ENCODE data around the gene TWF2.

TWF2 gene

GRCh38 chr3:52230461-52230860, 8.5 kb downstream of the TWF2 start:
- Histone ChIP-seq H3K27me3 (ENCODE audit: insufficient read depth, poor library complexity, severe bottlenecking) (no peaks in the 10 kb centered on the region), H3K4me3 (replicated peaks; ENCODE audit: insufficient read depth, low read length) (no peak overlapping the region), H3K27ac (replicated peaks) (no peak overlapping the region)
- no peak for TF ChIP-seq SPI1 (IDR thresholded peaks at IDR 0.05; ENCODE audit: borderline replicate concordance, low read depth)
- no peak for TF ChIP-seq GABPA (IDR thresholded peaks at IDR 0.05; ENCODE audit: low read depth)
- no peak for TF ChIP-seq REST (IDR thresholded peaks at IDR 0.05; ENCODE audit: insufficient replicate concordance, low read depth)
- no peak for TF ChIP-seq POLR2AphosphoS5 (IDR thresholded peaks at IDR 0.05; ENCODE audit: low read depth)
- TF ChIP-seq CTCF (IDR thresholded peaks at IDR 0.05; ENCODE audit: insufficient read depth, low read length) = no peak
- no peak for DNase-seq (ENCODE audit: low read depth in 1 of 2, low spot score in 1 of 2)

GRCh38 chr3:52229656-52230055, 9.3 kb downstream of the TWF2 start:
- Histone ChIP-seq H3K27me3 (ENCODE audit: insufficient read depth, poor library complexity, severe bottlenecking) (no peaks in the 10 kb centered on the region), H3K4me3 (replicated peaks; ENCODE audit: insufficient read depth, low read length) (no peak overlapping the region), H3K27ac (replicated peaks) (no peak overlapping the region)
- DNase-seq (ENCODE audit: low read depth in 1 of 2, low spot score in 1 of 2) = no peak
- no peak for TF ChIP-seq SPI1 (IDR thresholded peaks at IDR 0.05; ENCODE audit: borderline replicate concordance, low read depth)
- no peak for TF ChIP-seq CTCF (IDR thresholded peaks at IDR 0.05; ENCODE audit: insufficient read depth, low read length)
- no peak for TF ChIP-seq REST (IDR thresholded peaks at IDR 0.05; ENCODE audit: insufficient replicate concordance, low read depth)
- no peak; the same call in 1 of the 2 replicates for TF ChIP-seq POLR2AphosphoS5 (IDR thresholded peaks at IDR 0.05; ENCODE audit: low read depth)
- no peak for TF ChIP-seq GABPA (IDR thresholded peaks at IDR 0.05; ENCODE audit: low read depth)

- Histone ChIP-seq H3K27ac (replicated peaks) (no peak overlapping the region), H3K4me3 (replicated peaks; ENCODE audit: insufficient read depth, low read length) (no peak overlapping the region), H3K27me3 (ENCODE audit: insufficient read depth, poor library complexity, severe bottlenecking) (no peaks in the 10 kb centered on the region)
- no peak for DNase-seq (ENCODE audit: low read depth in 1 of 2, low spot score in 1 of 2)
- TF ChIP-seq GABPA (IDR thresholded peaks at IDR 0.05; ENCODE audit: low read depth) (no peak), REST (IDR thresholded peaks at IDR 0.05; ENCODE audit: insufficient replicate concordance, low read depth) (no peak), SPI1 (IDR thresholded peaks at IDR 0.05; ENCODE audit: borderline replicate concordance, low read depth) (no peak), POLR2AphosphoS5 (IDR thresholded peaks at IDR 0.05; ENCODE audit: low read depth) (no peak), CTCF (IDR thresholded peaks at IDR 0.05; ENCODE audit: insufficient read depth, low read length) (no peak)
Measured at GRCh38 chr3:52228751-52229291, 10.1 kb downstream of the TWF2 start.
